ENCODE data around the gene KCNJ5.

GRCh38 chr11:128961645-128962044 is 70.5 kb downstream of the KCNJ5 start:
- TF ChIP-seq CTCF (IDR thresholded peaks at IDR 0.05; ENCODE audit: low read length) (no peak), EZH2 (IDR thresholded peaks at IDR 0.05; ENCODE audit: borderline replicate concordance, low read length) (no peak)
